ENCODE data around the gene ITM2B. TPM values are rescaled to one million over a fixed set of nuclear protein-coding genes. Genes with fewer than 3 reads are reported as not detected.

The ITM2B gene
- polyA plus RNA-seq, 3 donors, result 1,263 to 1,531 (median 1,356) TPM

- DNase-seq (ENCODE audit: extremely low read depth in 1 of 11, low read depth in 9 of 11, low spot score in 4 of 11), result no peak
These were observed 58.7 kb downstream of the ITM2B start for GRCh38 chr13:48291730-48292129.

- DNase-seq (ENCODE audit: extremely low read depth in 1 of 11, low read depth in 9 of 11, low spot score in 4 of 11), result no peak
These were observed 59.6 kb downstream of the ITM2B start for GRCh38 chr13:48292650-48293049.

GRCh38 chr13:48294653-48295052 is 61.6 kb downstream of the ITM2B start:
- no peak for DNase-seq (ENCODE audit: extremely low read depth in 1 of 11, low read depth in 9 of 11, low spot score in 4 of 11)

- DNase-seq (ENCODE audit: extremely low read depth in 1 of 11, low read depth in 9 of 11, low spot score in 4 of 11), result no peak
These were observed 62.3 kb downstream of the ITM2B start for GRCh38 chr13:48295271-48295670.

GRCh38 chr13:48296528-48296927 is 63.5 kb downstream of the ITM2B start:
- no peak for DNase-seq (ENCODE audit: extremely low read depth in 1 of 11, low read depth in 9 of 11, low spot score in 4 of 11)

- no peak for DNase-seq (ENCODE audit: extremely low read depth in 1 of 11, low read depth in 9 of 11, low spot score in 4 of 11)
These were observed 64.3 kb downstream of the ITM2B start for GRCh38 chr13:48297131-48297786.

- DNase-seq (ENCODE audit: extremely low read depth in 1 of 11, low read depth in 9 of 11, low spot score in 4 of 11), result no peak
These were observed 66.6 kb downstream of the ITM2B start for GRCh38 chr13:48299591-48299990.

- no peak for DNase-seq (ENCODE audit: extremely low read depth in 1 of 11, low read depth in 9 of 11, low spot score in 4 of 11)
These were observed 69.9 kb downstream of the ITM2B start for GRCh38 chr13:48302871-48303358.

GRCh38 chr13:48303359-48304142 is 70.5 kb downstream of the ITM2B start, which contains the start of gene RB1:
TSS of gene RB1 (plus strand) at chr13:48303751. CDS start at chr13:48303913, 162 bp downstream.
- peak; percentile 71 to 89 (median 82) for DNase-seq (ENCODE audit: extremely low read depth in 1 of 11, low read depth in 9 of 11, low spot score in 4 of 11)

GRCh38 chr13:48304143-48304876 is 71.3 kb downstream of the ITM2B start:
- peak in 2 of 11 donors; percentile 53 to 56 for DNase-seq (ENCODE audit: extremely low read depth in 1 of 11, low read depth in 9 of 11, low spot score in 4 of 11)

- no peak for DNase-seq (ENCODE audit: extremely low read depth in 1 of 11, low read depth in 9 of 11, low spot score in 4 of 11)
These were observed 78.2 kb downstream of the ITM2B start for GRCh38 chr13:48311223-48311622.

- no peak for DNase-seq (ENCODE audit: extremely low read depth in 1 of 11, low read depth in 9 of 11, low spot score in 4 of 11)
These were observed 83.1 kb downstream of the ITM2B start for GRCh38 chr13:48315969-48316650.

GRCh38 chr13:48316826-48317510 is 84.0 kb downstream of the ITM2B start:
- DNase-seq (ENCODE audit: extremely low read depth in 1 of 11, low read depth in 9 of 11, low spot score in 4 of 11), result no peak

- DNase-seq (ENCODE audit: extremely low read depth in 1 of 11, low read depth in 9 of 11, low spot score in 4 of 11), result no peak
These were observed 84.7 kb downstream of the ITM2B start for GRCh38 chr13:48317511-48318376.

GRCh38 chr13:48318377-48318811 is 85.4 kb downstream of the ITM2B start:
- DNase-seq (ENCODE audit: extremely low read depth in 1 of 11, low read depth in 9 of 11, low spot score in 4 of 11), result no peak

GRCh38 chr13:48318821-48319511 is 86.0 kb downstream of the ITM2B start:
- DNase-seq (ENCODE audit: extremely low read depth in 1 of 11, low read depth in 9 of 11, low spot score in 4 of 11), result no peak

Data from renal cortex interstitium (tissue), 11 donors.